A673 (cell line): ENCODE data around the gene SPATA13. TPM values are rescaled to one million over a fixed set of nuclear protein-coding genes. Genes with fewer than 3 reads are reported as not detected.

Experiments
- BruUV-seq: library from RNA; stranded (reverse); fragments of 400-500 nt; replicated peaks from 2 replicates; lab custom pipeline; 2021; lab: Mats Ljungman, UMichigan
- CTCF ChIA-PET: fragments of 300-600 bp; sonication (Branson Sonifier 250); formaldehyde crosslinking; loops from one replicate; lab custom pipeline; 2022; ENCODE audit warnings: antibody characterized with exemption; lab: Charles Lee
- POLR2A ChIA-PET: fragments of 300-600 bp; sonication (Branson Sonifier 250); formaldehyde crosslinking; loops from one replicate; lab custom pipeline; 2022; ENCODE audit warnings: antibody characterized with exemption; ENCODE audit not compliant: low non-redundant PET; lab: Charles Lee
- DNase-seq: peaks from one replicate; pipeline ENCODE4 v3.0.0-alpha.2; 2015; ENCODE audit warnings: low spot score
- H3K27ac ChIP-seq: fragments of 200-600 bp; sonication (generic); 2 replicates; pipeline ENCODE4 v1.5.1; 2016; ENCODE audit warnings: mixed run types, low read depth, mild to moderate bottlenecking, mixed read lengths, antibody characterized with exemption, low read length; ENCODE audit not compliant: poor library complexity, severe bottlenecking
- H3K27me3 ChIP-seq: fragments of 200-600 bp; sonication (generic); replicated peaks from 2 replicates; pipeline ENCODE4 v1.6.1; 2017; ENCODE audit warnings: mixed run types, low read depth, mild to moderate bottlenecking, mixed read lengths, antibody characterized with exemption, low read length; ENCODE audit not compliant: insufficient read depth, poor library complexity
- H3K36me3 ChIP-seq: fragments of 200-600 bp; sonication (generic); 2 replicates; pipeline ENCODE4 v1.6.1; 2016; ENCODE audit warnings: mixed run types, mild to moderate bottlenecking, mixed read lengths, antibody characterized with exemption, low read length; ENCODE audit not compliant: insufficient read depth, poor library complexity, severe bottlenecking
- H3K4me1 ChIP-seq: fragments of 200-600 bp; sonication (generic); 2 replicates; pipeline ENCODE4 v1.6.1; 2017; ENCODE audit warnings: mixed run types, mild to moderate bottlenecking, mixed read lengths, antibody characterized with exemption, low read length; ENCODE audit not compliant: insufficient read depth, poor library complexity, severe bottlenecking
- H3K4me3 ChIP-seq: fragments of 200-600 bp; sonication (generic); 2 replicates; pipeline ENCODE4 v1.5.1; 2016; ENCODE audit warnings: low read depth, mixed run types, mild to moderate bottlenecking, mixed read lengths, low read length; ENCODE audit not compliant: poor library complexity, severe bottlenecking
- H3K9me3 ChIP-seq: fragments of 200-600 bp; sonication (generic); 2 replicates; pipeline ENCODE4 v1.6.1; 2016; ENCODE audit warnings: mixed run types, low read depth, mild to moderate bottlenecking, mixed read lengths, antibody characterized with exemption, low read length; ENCODE audit not compliant: poor library complexity, severe bottlenecking
- CTCF ChIP-seq: fragments of 300-800, 200-600 bp; sonication (generic); conservative IDR thresholded peaks from 2 replicates; pipeline ENCODE4 v1.5.1; 2017; ENCODE audit warnings: low read depth, mild to moderate bottlenecking, antibody characterized with exemption, low read length, moderate library complexity, mixed read lengths
- EZH2 ChIP-seq: fragments of 200-600 bp; sonication (generic); IDR thresholded peaks from 2 replicates; pipeline ENCODE4 v1.6.1; 2017; ENCODE audit warnings: borderline replicate concordance, low read depth, mild to moderate bottlenecking, mixed read lengths, antibody characterized with exemption, low read length; ENCODE audit not compliant: poor library complexity, severe bottlenecking
- intact Hi-C: fragments of 100-400 bp; cut with micrococcal nuclease; formaldehyde crosslinking; loops from one replicate; pipeline ENCODE4 v1.10.0; 2022; ENCODE audit not compliant: unreplicated experiment
- total RNA-seq: library from RNA; stranded (reverse); gene quantifications from 2 replicates; pipeline ENCODE4 v1.2.3, GENCODE V29; 2021

SPATA13 gene
- total RNA-seq, 1 experiment from 2014 or later, result 58.2 TPM

- H3K9me3 ChIP-seq, result peaks cover under 1% of the 10 kb centered on the region
- BruUV-seq, result no TSS peak
- POLR2A ChIA-PET, result no interaction called here
- H3K27ac ChIP-seq, result no peak overlapping the region
- H3K36me3 ChIP-seq, result no peaks in the 10 kb centered on the region
- TF ChIP-seq CTCF, result no peak
- TF ChIP-seq EZH2, result no peak
- H3K4me1 ChIP-seq, result peaks cover 9% of the 10 kb centered on the region
- no peaks in the 10 kb centered on the region for H3K27me3 ChIP-seq
- intact Hi-C loops, result no loop called here
- CTCF ChIA-PET, result no interaction called here
- no peak overlapping the region for H3K4me3 ChIP-seq
- no peak for DNase-seq
These were observed 23.2 kb downstream of the SPATA13 start for GRCh38 chr13:24183741-24184182.

GRCh38 chr13:24184265-24184841, 23.8 kb downstream of the SPATA13 start:
- TF ChIP-seq CTCF (no peak), EZH2 (no peak)
- CTCF ChIA-PET, result no interaction called here
- Histone ChIP-seq H3K9me3 (peaks cover 3% of the 10 kb centered on the region), H3K27me3 (no peaks in the 10 kb centered on the region), H3K4me1 (peaks cover 9% of the 10 kb centered on the region), H3K27ac (no peak overlapping the region), H3K4me3 (no peak overlapping the region), H3K36me3 (no peaks in the 10 kb centered on the region)
- intact Hi-C loops, result no loop called here
- no TSS peak for BruUV-seq
- POLR2A ChIA-PET, result no interaction called here
- DNase-seq, result no peak

- Histone ChIP-seq H3K27me3 (no peaks in the 10 kb centered on the region), H3K4me3 (no peak overlapping the region), H3K36me3 (no peaks in the 10 kb centered on the region), H3K4me1 (peaks cover 9% of the 10 kb centered on the region), H3K9me3 (peaks cover 3% of the 10 kb centered on the region), H3K27ac (no peak overlapping the region)
- intact Hi-C loops, result no loop called here
- TF ChIP-seq CTCF, result no peak
- no peak for TF ChIP-seq EZH2
- DNase-seq, result no peak
- POLR2A ChIA-PET, result no interaction called here
- BruUV-seq, result no TSS peak
- CTCF ChIA-PET, result no interaction called here
These were observed 24.4 kb downstream of the SPATA13 start for GRCh38 chr13:24184882-24185281.
